Astrocyte of the spinal cord (primary cell): Measurements from ENCODE around the gene UHMK1.

Experiments used
- DNase-seq: peaks from one replicate; pipeline ENCODE4 v3.0.0; 2011; ENCODE audit warnings: low read depth, low spot score
- H3K4me3 ChIP-seq: 2 replicates; pipeline ENCODE4 v1.5.1; 2011; ENCODE audit warnings: low read depth, mild to moderate bottlenecking, low read length, moderate library complexity
- CTCF ChIP-seq: IDR thresholded peaks from 2 replicates; pipeline ENCODE4 v1.5.1; 2012; ENCODE audit warnings: low read depth, mild to moderate bottlenecking, low read length, inconsistent platforms
- in situ Hi-C: cut with HindIII; loops from 2 replicates; pipeline ENCODE4 v1.10.0; 2017; ENCODE audit warnings: low sequenced_read_pairs

The UHMK1 gene

DNA sequence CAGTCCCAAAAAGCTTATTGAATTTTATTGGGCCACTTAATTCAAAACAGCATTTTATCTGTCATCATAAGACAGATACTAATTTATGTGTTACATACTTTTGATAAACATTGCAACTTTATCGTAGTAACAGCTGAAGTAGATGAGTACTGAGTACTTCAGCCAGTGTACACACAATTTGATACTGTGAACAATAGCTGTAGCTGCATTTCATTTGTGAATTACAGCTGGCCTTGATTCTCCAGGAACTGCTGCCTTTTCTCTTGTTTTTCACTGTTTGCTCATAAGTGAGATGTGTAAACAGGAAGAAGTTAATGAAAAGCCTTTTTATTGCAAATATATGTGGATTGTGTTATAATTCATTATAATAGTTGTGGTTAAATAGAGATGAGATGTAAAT, 74.1 kb downstream of the UHMK1 start:
- DNase-seq: no peak
- H3K4me3 ChIP-seq: no peak overlapping the region
- in situ Hi-C loops: no loop called here
- TF ChIP-seq CTCF: no peak

DNA sequence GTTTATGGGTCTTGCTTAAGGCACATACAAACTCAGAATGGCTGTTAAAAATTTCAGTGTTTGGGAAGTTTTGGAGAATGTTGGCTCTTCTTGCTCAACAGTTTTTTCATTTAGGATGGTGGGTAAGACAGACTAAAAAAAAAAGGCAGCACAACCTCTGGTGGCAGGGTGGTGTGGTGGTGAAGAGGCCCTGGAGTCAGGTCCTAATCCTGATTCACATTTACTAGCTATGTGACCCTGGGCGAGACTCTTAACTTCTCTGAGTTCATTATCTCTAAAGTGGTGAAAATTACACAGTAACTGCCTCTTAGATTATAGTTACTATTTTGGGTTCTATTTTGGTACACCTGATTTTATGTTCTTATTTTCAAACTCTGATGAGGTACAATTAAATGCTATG, 75.5 kb downstream of the UHMK1 start:
- no peak overlapping the region for H3K4me3 ChIP-seq
- DNase-seq: no peak
- in situ Hi-C loops: no loop called here
- TF ChIP-seq CTCF: no peak

DNA sequence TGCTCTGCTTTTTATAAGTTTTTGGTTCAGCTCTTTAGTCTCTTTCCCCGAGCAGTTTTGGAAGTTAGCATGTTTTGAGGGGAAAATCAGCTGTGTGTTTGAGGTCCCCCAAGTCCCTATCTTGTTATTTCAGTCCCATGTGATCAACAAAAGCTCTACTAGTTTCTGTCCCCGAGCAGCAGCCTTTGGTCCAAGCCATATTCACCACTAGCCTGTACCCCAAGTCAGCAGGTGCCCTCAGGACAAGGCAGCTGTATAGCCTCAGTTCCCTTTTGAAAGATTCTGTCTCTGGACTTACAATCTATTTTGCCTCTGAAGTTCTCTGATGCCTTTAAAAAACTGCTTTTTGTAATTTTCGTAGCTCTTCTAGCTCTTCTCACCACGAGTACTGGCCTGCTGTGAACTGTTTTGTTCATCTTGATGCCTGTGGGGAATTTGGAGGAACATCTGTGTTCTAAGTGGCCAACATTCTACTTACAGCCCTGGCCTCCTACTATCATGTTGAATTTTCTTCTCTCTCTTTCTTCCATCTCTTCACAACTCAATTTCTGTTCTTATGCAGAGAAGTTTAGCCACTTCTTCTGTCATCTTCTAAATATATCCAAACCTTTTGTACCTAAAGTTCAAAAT, 80.6 kb downstream of the UHMK1 start:
- no peak for DNase-seq
- in situ Hi-C loops: no loop called here
- no peak overlapping the region for H3K4me3 ChIP-seq
- TF ChIP-seq CTCF: no peak

- H3K4me3 ChIP-seq: no peak overlapping the region
- in situ Hi-C loops: no loop called here
- TF ChIP-seq CTCF: no peak
- no peak for DNase-seq
These were observed 81.3 kb downstream of the UHMK1 start for GRCh38 chr1:162578936-162579335.
